HepG2 (cell line): ENCODE measurements around the gene LCN1.

ENCODE experiments used
- HOXA5 ChIP-seq: sonication (generic); formaldehyde crosslinking; IDR thresholded peaks from 2 replicates; pipeline ENCODE4 v1.4.0; 2020; ENCODE audit warnings: missing genetic modification reagents
- POLR2A ChIP-seq, 2 experiments: IDR thresholded peaks; 2 replicates each; pipeline ENCODE4 v1.6.1; 2011; ENCODE audit warnings: low read depth in 2 of 2, low read length in 2 of 2, mild to moderate bottlenecking in 1 of 2, moderate library complexity in 1 of 2; ENCODE audit not compliant: insufficient read depth in 1 of 2
- RBAK ChIP-seq: sonication (generic); formaldehyde crosslinking; IDR thresholded peaks from 2 replicates; pipeline ENCODE4 v1.5.1; 2020; ENCODE audit warnings: mild to moderate bottlenecking, missing genetic modification reagents
- SP4 ChIP-seq: sonication (generic); formaldehyde crosslinking; IDR thresholded peaks from 2 replicates; pipeline ENCODE4 v1.8.1; 2023; ENCODE audit warnings: mild to moderate bottlenecking, missing genetic modification reagents

DNA sequence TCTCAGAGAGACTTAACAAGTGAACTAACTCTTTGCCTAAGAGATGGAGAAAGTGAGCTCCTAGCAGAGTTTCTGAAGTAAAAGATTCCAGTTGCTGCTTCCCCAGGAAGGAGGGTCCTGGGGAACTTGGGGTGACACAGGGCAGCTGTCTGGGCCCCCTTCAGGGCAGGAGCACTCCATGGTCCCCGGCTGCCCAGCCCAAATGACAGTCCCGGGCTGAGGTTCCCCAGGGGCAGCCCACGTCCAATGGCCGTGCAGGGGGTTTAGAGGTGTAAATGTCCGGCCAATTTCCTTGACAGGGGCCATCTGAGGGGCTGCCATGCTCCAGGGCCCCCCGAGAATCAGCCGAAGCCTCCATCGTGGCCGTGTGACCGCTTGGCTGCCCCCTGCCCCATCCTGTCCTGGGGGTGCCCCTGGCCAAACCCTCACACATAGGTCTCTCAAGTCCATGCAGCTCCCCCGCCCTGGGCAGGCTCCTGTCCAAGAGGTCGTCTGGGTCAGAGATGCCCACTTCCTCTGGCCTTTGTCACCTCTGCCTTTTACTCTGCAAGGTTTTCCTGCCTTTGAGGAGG lies 47.2 kb upstream of the LCN1 start:
- no peak for TF ChIP-seq RBAK
- no peak for TF ChIP-seq HOXA5 (CRISPR knock-in tag)
- TF ChIP-seq SP4 (CRISPR knock-in tag): no peak
- TF ChIP-seq POLR2A (IDR thresholded peaks at IDR 0.05; ENCODE audit: insufficient read depth in 1 of 2, low read depth in 2 of 2, low read length in 2 of 2): no peak
